ENCODE data around the gene PRSS37.

The PRSS37 gene

GRCh38 chr7:141820067-141820466 lies 21.2 kb downstream of the PRSS37 start:
- peaks cover 8 to 53% (median 33%) of the 10 kb centered on the region in 5 donors for H3K9me3 ChIP-seq (ENCODE audit: control insufficient read depth in 5 of 5, low read length in 5 of 5)
- no peak overlapping the region for H3K4me3 ChIP-seq (ENCODE audit: low read depth in 1 of 5, low read length in 5 of 5)
- H3K4me1 ChIP-seq (ENCODE audit: control insufficient read depth in 5 of 5, insufficient read depth in 5 of 5, low read length in 5 of 5): no peaks in the 10 kb centered on the region
- no peak overlapping the region for H3K27ac ChIP-seq (ENCODE audit: low read depth, low read length)
- peaks cover 0 to 9% (median 0%) of the 10 kb centered on the region in 5 donors for H3K36me3 ChIP-seq (ENCODE audit: control insufficient read depth in 5 of 5, insufficient read depth in 5 of 5, low read length in 5 of 5)
- no peak overlapping the region for H3K9ac ChIP-seq (ENCODE audit: low read length in 5 of 5)
- no peaks in the 10 kb centered on the region for H3K27me3 ChIP-seq (ENCODE audit: control insufficient read depth in 5 of 5, insufficient read depth in 4 of 5, low read length in 5 of 5)

DNA sequence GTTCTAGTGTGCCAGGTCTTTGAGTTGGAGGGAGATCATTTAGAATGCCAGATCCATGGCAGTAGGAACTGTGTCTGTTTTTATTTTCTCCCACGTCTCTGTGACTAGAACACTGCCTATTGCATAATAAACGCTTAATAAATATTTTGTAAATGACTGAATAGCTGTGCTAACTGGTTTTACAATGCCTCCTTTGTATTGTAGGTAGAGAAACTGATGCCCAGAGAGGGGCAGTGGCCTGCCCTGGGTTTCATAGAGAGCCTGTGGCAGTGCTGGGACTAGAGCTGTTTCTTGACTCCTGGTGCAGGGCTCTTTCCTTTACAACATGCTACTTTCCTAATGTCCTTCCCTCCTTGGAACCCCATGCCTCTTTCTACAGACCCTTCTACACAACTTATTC lies 48.8 kb downstream of the PRSS37 start:
- H3K27me3 ChIP-seq (ENCODE audit: control insufficient read depth in 5 of 5, insufficient read depth in 4 of 5, low read length in 5 of 5): no peaks in the 10 kb centered on the region

GRCh38 chr7:141789917-141790316 lies 51.4 kb downstream of the PRSS37 start, which contains the start of gene TAS2R5:
Gene TAS2R5, plus strand, starts transcription at chr7:141790217. Its CDS starts 145 bp downstream, at chr7:141790362.
- no peak within 1 kb of the TSS for H3K9ac ChIP-seq (ENCODE audit: low read length in 5 of 5)
- no peaks in the 10 kb centered on the region for H3K4me1 ChIP-seq (ENCODE audit: control insufficient read depth in 5 of 5, insufficient read depth in 5 of 5, low read length in 5 of 5)
- no peaks in the 10 kb centered on the region for H3K27me3 ChIP-seq (ENCODE audit: control insufficient read depth in 5 of 5, insufficient read depth in 4 of 5, low read length in 5 of 5)
- H3K36me3 ChIP-seq (ENCODE audit: control insufficient read depth in 5 of 5, insufficient read depth in 5 of 5, low read length in 5 of 5): peaks cover 0 to 23% (median 7%) of the 10 kb centered on the region in 5 donors
- H3K9me3 ChIP-seq (ENCODE audit: control insufficient read depth in 5 of 5, low read length in 5 of 5): no peaks in the 10 kb centered on the region
- H3K27ac ChIP-seq (ENCODE audit: low read depth, low read length): no peak within 1 kb of the TSS
- H3K4me3 ChIP-seq (ENCODE audit: low read depth in 1 of 5, low read length in 5 of 5): no peak within 1 kb of the TSS

More for the DNA sequence above, 48.8 kb downstream of the PRSS37 start:
- peaks cover 0 to 26% (median 7%) of the 10 kb centered on the region in 5 donors for H3K36me3 ChIP-seq (ENCODE audit: control insufficient read depth in 5 of 5, insufficient read depth in 5 of 5, low read length in 5 of 5)
- H3K9ac ChIP-seq (ENCODE audit: low read length in 5 of 5): no peak overlapping the region
- no peaks in the 10 kb centered on the region for H3K4me1 ChIP-seq (ENCODE audit: control insufficient read depth in 5 of 5, insufficient read depth in 5 of 5, low read length in 5 of 5)
- no peak overlapping the region for H3K27ac ChIP-seq (ENCODE audit: low read depth, low read length)
- H3K9me3 ChIP-seq (ENCODE audit: control insufficient read depth in 5 of 5, low read length in 5 of 5): no peaks in the 10 kb centered on the region
- no peak overlapping the region for H3K4me3 ChIP-seq (ENCODE audit: low read depth in 1 of 5, low read length in 5 of 5)

DNA sequence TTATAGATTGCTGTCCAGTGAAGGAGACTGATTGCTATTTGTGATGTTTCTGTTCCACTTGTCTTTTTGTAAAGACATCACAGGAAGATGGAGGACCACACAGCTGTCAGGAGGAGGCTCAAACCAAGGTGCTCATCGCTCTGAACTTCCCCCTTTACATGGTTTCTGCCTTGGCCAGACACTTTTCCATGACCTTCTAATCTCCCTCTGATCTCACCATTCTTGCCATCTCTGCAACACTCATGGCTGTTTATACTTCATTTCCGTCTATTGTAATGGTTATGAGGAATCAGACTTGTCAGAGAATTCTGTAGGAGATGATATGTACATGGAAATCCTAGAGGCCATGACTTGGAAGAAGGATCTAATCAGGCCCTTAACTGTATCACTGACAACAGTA lies 53.0 kb downstream of the PRSS37 start:
- no peak overlapping the region for H3K27ac ChIP-seq (ENCODE audit: low read depth, low read length)
- H3K4me3 ChIP-seq (ENCODE audit: low read depth in 1 of 5, low read length in 5 of 5): no peak overlapping the region
- no peaks in the 10 kb centered on the region for H3K4me1 ChIP-seq (ENCODE audit: control insufficient read depth in 5 of 5, insufficient read depth in 5 of 5, low read length in 5 of 5)
- no peaks in the 10 kb centered on the region for H3K9me3 ChIP-seq (ENCODE audit: control insufficient read depth in 5 of 5, low read length in 5 of 5)
- no peaks in the 10 kb centered on the region for H3K27me3 ChIP-seq (ENCODE audit: control insufficient read depth in 5 of 5, insufficient read depth in 4 of 5, low read length in 5 of 5)
- H3K9ac ChIP-seq (ENCODE audit: low read length in 5 of 5): no peak overlapping the region
- peaks cover 0 to 23% (median 7%) of the 10 kb centered on the region in 5 donors for H3K36me3 ChIP-seq (ENCODE audit: control insufficient read depth in 5 of 5, insufficient read depth in 5 of 5, low read length in 5 of 5)
